Measurements from ENCODE around the gene PCDH9. TPM values are rescaled to one million over a fixed set of nuclear protein-coding genes. Genes with fewer than 3 reads are reported as not detected.

PCDH9 gene
- total RNA-seq, 4 donors from 2014 or later: 0.37 to 2.4 (median 1.5) TPM

DNA sequence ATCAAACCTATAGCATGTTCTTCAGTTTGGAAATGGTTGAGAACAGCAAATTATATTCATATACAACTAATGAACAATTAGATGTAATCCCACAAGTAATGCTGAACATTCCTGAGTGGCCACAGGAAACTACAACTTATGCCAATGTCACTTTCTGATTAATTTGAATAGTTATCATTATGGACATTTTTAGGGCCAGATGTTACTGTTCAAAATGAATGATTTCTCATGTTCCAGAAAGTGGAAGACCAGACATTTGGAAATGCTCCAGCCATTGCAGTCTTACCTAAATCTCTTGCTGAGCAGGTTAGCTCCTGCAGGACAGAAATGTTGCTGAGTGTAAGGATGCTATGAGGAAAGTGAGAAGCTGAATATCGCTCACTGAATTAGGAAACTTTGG is 819.8 kb downstream of the PCDH9 start:
- Histone ChIP-seq H3K36me3 (no peaks in the 10 kb centered on the region), H3K9me3 (no peaks in the 10 kb centered on the region), H3K4me1 (peaks cover 0 to 2% (median 0%) of the 10 kb centered on the region in 4 donors), H3K27me3 (no peaks in the 10 kb centered on the region), H3K4me3 (no peak overlapping the region), H3K27ac (no peak overlapping the region)
- no peak for TF ChIP-seq EP300 (IDR thresholded peaks at IDR 0.05; ENCODE audit: low read depth)
- TF ChIP-seq, protein P1, sequence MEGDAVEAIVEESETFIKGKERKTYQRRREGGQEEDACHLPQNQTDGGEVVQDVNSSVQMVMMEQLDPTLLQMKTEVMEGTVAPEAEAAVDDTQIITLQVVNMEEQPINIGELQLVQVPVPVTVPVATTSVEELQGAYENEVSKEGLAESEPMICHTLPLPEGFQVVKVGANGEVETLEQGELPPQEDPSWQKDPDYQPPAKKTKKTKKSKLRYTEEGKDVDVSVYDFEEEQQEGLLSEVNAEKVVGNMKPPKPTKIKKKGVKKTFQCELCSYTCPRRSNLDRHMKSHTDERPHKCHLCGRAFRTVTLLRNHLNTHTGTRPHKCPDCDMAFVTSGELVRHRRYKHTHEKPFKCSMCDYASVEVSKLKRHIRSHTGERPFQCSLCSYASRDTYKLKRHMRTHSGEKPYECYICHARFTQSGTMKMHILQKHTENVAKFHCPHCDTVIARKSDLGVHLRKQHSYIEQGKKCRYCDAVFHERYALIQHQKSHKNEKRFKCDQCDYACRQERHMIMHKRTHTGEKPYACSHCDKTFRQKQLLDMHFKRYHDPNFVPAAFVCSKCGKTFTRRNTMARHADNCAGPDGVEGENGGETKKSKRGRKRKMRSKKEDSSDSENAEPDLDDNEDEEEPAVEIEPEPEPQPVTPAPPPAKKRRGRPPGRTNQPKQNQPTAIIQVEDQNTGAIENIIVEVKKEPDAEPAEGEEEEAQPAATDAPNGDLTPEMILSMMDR (IDR thresholded peaks at IDR 0.05): no peak
- TF ChIP-seq POLR2A (IDR thresholded peaks at IDR 0.05): no peak
- no peak for TF ChIP-seq POLR2AphosphoS5 (IDR thresholded peaks at IDR 0.05)
- intact Hi-C loops (cut with DNase I; ENCODE audit: low total_unique reads): no loop called here
- 94 to 100% methylated on average over 1 of the region's 1 CpG for WGBS, 2 donors (ENCODE audit: low coverage in 1 of 2)
- in situ Hi-C loops (cut with MboI; ENCODE audit: low pct_ligation_motif_present in 1 of 4, low pct_unique_long_range_greater_than_20kb in 1 of 4, low sequenced_read_pairs in 3 of 4): no loop called here
- no peak for DNase-seq

DNA sequence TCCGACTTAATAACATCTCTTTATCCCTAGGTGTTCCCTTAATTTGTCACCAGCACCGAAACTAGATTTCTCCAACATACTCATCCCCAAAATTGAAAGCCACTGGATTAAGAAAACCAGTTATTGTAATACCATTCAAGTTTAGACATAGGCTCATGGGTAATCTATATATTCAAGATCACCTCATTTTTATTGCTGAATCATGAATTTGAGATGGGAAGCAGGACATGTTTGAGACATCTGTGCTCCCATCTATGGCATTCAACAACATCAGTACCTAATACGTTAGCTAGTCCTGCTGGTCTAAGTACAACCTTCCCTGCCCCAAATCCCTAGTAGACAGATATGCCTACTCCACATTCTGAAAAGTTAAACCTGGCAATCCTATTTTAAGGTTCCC is 820.6 kb downstream of the PCDH9 start:
- DNase-seq: no peak
- Histone ChIP-seq H3K9me3 (no peaks in the 10 kb centered on the region), H3K27ac (no peak overlapping the region), H3K36me3 (no peaks in the 10 kb centered on the region), H3K4me3 (no peak overlapping the region), H3K27me3 (no peaks in the 10 kb centered on the region), H3K4me1 (peaks cover 0 to 2% (median 0%) of the 10 kb centered on the region in 4 donors)
- WGBS, 2 donors (ENCODE audit: low coverage in 1 of 2): 79 to 86% methylated on average over 2 to 3 of the region's 3 CpGs
- in situ Hi-C loops (cut with MboI; ENCODE audit: low pct_ligation_motif_present in 1 of 4, low pct_unique_long_range_greater_than_20kb in 1 of 4, low sequenced_read_pairs in 3 of 4) (no loop called here), intact Hi-C loops (cut with DNase I; ENCODE audit: low total_unique reads) (loop anchor here (10.0 kb wide), 1 partner anchor 55 kb away; no protein-coding TSS in a partner anchor)
- TF ChIP-seq, protein P1 (IDR thresholded peaks at IDR 0.05): no peak
- no peak for TF ChIP-seq POLR2A (IDR thresholded peaks at IDR 0.05)
- no peak for TF ChIP-seq EP300 (IDR thresholded peaks at IDR 0.05; ENCODE audit: low read depth)
- no peak for TF ChIP-seq POLR2AphosphoS5 (IDR thresholded peaks at IDR 0.05)

DNA sequence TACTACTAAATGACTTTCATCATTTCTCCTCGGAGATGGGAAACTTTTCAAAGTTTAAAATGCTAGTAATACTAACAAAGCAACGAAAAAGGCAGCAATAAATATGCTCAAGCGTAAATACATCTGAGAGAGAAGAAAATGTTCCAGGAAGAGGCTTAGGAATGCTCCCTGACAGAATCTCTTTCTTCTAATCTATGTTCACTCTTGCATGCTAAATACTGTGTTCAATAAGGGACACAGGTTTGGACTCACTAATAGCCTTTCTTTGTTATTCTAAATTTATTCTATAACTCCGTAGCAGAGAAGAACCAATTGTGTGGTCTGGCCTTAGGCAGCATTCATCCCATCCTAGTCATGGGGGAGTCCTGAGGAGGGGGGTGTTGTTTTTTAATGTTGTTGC is 823.0 kb downstream of the PCDH9 start:
- Histone ChIP-seq H3K4me3 (no peak overlapping the region), H3K4me1 (peaks cover 0 to 2% (median 0%) of the 10 kb centered on the region in 4 donors), H3K27ac (no peak overlapping the region), H3K27me3 (no peaks in the 10 kb centered on the region), H3K9me3 (no peaks in the 10 kb centered on the region), H3K36me3 (no peaks in the 10 kb centered on the region)
- TF ChIP-seq POLR2AphosphoS5 (IDR thresholded peaks at IDR 0.05) (no peak), EP300 (IDR thresholded peaks at IDR 0.05; ENCODE audit: low read depth) (no peak), POLR2A (IDR thresholded peaks at IDR 0.05) (no peak)
- 46 to 58% methylated on average over 4 of the region's 4 CpGs for whole genome bisulfite sequencing, 2 donors (ENCODE audit: low coverage in 1 of 2)
- DNase-seq: no peak
- intact Hi-C loops (cut with DNase I; ENCODE audit: low total_unique reads): loop anchor here (10.0 kb wide), 1 partner anchor 52 kb away; no protein-coding TSS in a partner anchor
- in situ Hi-C loops (cut with MboI; ENCODE audit: low pct_ligation_motif_present in 1 of 4, low pct_unique_long_range_greater_than_20kb in 1 of 4, low sequenced_read_pairs in 3 of 4): no loop called here

DNA sequence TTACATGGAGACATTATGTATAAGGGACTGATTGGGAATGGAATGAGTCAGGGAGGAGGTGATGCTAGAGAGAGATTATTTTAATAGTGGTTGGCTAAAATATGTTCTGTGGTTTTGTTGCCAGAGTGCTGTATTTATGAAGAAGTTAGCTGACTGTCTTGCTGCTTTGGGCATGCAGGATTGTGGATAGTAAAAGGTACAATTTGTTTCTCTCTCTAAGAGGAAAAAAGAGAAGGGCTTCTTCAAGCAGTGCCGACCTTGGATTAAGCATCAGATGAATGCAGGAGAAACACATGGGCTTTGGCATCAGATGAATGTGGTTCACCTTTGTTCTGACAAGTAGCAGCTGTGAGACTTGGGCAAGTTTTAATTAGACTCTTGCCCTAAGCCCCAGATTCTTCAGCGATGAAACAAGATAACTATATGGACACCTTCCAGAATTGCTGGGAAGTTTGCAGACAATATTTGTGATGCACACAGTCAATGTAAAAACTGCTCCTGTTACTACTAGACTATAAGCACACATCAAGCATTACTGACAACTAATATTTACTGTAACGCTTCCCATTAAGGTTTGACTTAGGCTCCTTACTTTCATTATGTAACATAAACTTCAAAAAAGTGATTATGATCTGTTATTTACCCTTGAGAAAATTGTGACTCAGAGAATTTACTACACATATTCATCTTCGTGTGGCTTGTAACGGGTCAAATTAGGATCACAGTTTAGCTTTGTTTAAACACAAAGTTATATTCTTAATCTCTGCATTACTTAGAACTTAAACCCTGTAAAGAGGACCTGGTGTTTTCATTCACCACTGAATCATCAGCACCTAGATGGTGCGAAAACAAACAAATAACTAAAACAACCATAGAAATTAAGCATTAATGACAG is 824.0 kb downstream of the PCDH9 start:
- H3K27me3 ChIP-seq: no peaks in the 10 kb centered on the region
- no peaks in the 10 kb centered on the region for H3K9me3 ChIP-seq
- in situ Hi-C loops (cut with MboI; ENCODE audit: low pct_ligation_motif_present in 1 of 4, low pct_unique_long_range_greater_than_20kb in 1 of 4, low sequenced_read_pairs in 3 of 4) (no loop called here), intact Hi-C loops (cut with DNase I; ENCODE audit: low total_unique reads) (loop anchor here (10.0 kb wide), 1 partner anchor 51 kb away; no protein-coding TSS in a partner anchor)
- no peaks in the 10 kb centered on the region for H3K36me3 ChIP-seq
- WGBS, 2 donors (ENCODE audit: low coverage in 1 of 2): 35 to 39% methylated on average over 4 to 6 of the region's 6 CpGs
- H3K4me1 ChIP-seq: peaks cover 0 to 2% (median 0%) of the 10 kb centered on the region in 4 donors
- no peak overlapping the region for H3K27ac ChIP-seq
- TF ChIP-seq, protein P1 (IDR thresholded peaks at IDR 0.05): no peak
- TF ChIP-seq EP300 (IDR thresholded peaks at IDR 0.05; ENCODE audit: low read depth) (no peak), POLR2AphosphoS5 (IDR thresholded peaks at IDR 0.05) (no peak), POLR2A (IDR thresholded peaks at IDR 0.05) (no peak)
- no peak for DNase-seq
- no peak overlapping the region for H3K4me3 ChIP-seq
